COLO668 (cell line): ENCODE measurements around the gene PTPRZ1.

Source experiments
- DNase-seq: peaks from one replicate; lab custom pipeline; 2025; ENCODE audit not compliant: unreplicated experiment; lab: John Stamatoyannopoulos, UW

The PTPRZ1 gene

DNA sequence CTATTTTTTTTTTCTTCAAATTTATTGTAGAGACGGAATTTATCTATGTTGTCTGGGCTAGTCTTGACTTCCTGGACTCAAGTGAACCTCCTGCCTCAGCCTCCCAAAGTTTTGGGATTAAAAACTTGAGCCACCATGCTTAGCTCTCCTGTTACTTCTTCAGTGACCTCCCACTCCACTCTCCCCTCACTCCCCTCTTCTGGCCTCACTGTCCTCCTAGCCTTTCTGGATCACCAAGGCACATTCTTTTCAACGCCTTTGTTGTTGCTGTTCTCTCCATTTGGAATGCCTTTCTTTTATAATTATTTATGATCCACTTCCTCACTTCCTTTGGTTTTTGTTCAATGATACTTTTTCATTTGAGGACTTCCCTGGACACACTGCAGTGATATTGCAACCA lies 17.9 kb downstream of the PTPRZ1 start:
- no peak for DNase-seq

DNA sequence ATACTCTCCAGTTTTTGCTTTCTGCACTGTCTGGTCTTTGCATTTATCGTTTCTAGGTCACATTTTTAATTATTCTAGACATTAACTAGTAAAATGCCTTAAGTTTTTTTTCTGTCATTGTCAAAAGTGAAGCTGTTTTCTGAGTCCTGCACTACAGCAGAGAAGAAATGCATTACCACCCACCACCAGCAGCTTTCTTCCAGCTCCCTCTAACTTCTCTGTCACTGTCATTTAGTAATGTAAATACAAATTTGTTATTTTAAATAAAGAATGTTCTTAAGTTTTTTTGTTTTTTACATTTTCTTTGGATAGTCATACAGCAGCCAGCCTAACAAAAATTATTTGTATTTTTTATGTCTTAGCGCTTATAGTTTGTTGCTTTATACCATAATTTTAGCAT lies 18.8 kb downstream of the PTPRZ1 start:
- no peak for DNase-seq

DNA sequence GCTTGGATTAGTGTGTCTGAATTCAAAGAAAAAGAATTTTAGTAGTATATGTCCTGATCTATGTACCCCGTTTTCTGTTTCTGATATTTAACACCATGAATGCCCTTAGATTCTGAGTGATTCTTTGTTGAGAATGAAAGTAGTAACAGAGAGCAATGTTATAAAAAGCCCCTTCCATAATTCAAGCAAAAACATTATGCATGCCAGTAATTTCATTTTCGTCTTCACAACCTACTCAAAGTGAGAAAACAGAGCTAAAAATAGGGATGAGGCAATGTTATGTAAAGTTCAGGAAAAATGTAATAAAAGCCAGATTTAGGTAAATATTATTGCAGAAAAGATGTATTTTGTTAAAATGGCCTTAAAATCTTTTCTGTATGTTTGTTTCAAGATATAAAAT lies 28.1 kb downstream of the PTPRZ1 start:
- DNase-seq: no peak

DNA sequence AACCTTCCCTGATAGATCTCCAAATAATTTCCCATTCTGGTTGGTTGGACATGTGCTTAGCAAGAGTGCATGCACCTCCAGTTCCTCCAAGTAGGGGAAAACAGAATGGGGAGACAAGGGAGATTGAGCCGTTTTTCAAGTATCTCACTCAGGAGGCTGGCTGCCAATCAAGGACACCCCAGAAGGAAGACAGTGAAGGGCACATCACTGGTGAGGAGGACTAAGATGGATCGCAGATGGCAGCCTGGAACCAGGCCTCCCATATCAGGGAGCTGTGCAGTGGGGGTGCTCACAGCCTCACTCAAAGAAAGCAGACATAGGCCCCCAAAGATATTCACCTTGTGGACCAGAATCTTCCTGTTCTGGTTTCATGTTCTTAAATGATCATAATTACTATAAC lies 31.2 kb downstream of the PTPRZ1 start:
- DNase-seq: no peak

DNA sequence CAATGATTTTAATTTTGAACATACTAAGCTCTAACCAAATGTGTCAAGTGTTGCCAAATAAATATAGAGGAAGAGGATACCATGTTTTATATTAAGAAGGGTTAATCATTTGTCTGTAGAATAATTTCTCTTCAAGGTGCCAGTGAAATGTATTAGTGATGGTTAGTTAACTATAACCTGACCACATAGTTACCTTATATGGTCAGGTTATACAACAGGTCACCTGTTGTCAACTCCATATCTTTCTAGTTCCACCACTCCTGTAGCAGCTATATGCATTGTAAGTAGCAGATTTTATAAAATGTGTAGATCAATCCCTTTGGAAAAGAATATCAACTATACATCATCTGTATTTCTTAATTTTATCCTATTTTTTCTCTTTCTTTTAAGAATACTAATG lies 35.1 kb downstream of the PTPRZ1 start:
- no peak for DNase-seq

DNA sequence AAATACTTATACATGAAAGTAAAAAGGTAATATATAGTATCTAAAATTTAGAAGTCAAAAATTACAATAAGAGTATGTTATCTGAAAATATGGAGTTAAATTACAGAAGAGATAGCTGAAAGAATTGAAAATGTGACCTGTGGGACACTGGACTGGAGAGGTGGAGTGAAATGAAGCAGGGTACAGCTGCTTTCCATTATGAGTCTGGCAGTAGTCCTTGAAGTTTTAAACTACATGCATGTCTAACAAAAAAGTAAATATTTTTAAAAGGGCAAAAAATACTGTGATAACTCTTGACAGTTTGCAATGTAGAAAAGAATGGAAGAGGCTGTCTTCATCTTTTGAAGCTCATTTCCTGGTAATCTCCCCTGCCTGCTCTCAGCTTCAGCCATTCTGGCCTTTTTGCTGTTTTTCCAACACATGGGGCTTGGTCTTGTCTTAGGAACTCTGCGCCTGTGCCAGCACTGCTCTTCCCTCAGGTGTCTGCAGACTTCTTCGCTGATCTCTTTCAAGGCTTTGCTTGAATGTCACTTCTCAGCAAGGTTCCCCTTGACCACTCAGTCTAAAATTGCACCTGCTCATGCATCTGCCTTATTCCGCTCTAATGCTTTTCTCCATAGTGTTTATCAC lies 36.9 kb downstream of the PTPRZ1 start:
- DNase-seq: no peak

DNA sequence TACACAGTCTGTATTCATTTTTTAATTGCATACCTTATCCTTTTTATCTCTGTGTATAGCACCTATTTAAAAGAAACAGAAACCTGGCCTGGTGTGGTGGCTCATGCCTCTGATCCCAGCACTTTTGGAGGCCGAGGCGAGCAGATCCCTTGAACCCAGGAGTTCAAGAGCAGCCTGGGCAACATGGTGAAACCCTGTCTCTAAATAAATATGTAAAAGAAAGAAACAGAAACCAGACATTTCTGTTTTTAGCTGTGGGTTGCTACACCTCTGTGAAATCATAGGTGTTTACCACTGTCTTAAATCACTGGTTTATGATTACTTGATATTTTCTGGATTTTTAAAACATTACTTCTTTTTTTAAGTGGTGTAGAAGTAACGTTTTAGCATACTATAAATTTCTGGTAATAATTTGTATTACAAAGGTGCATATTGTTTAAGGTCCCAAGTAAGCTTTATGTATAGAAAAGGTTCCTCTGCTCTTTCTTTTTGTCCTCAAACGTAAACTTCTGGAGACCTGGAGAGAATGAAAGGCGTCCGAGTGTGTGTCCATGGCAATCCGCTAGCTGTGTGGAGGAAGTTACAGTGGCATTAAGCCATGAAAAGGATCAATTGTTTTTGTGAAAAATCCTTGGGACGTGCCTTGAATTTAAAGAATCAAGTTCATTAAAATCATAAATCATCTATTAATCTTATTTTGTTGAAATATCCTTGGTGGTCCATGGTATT lies 41.1 kb downstream of the PTPRZ1 start:
- no peak for DNase-seq

DNA sequence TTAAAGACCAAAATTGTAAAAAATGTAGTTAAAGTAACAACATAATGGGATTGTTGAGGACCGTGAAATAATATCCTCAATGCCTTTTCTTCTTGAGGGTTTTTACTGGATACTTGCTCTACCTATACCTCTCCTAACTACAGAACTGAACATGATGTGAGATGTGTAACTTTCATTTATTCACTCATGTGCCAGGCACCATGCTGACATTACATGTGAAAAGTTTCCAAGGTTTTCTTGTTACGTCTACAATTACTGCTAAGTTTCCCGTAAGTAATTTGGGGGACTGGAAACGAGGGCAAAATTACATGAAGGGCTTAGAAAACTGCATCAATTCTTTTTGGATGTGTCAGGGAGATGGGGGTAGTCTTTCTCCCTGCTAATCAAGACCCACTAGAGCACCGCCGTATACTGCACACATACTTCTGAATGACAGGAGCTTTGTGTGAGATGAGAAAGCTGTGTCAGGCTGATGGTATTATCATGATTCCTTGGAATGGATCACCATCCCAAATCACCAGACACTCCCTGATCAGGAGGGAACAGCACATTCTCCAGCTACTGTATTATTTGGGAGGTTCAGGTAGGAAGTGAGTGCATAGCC lies 41.8 kb downstream of the PTPRZ1 start:
- no peak for DNase-seq

DNA sequence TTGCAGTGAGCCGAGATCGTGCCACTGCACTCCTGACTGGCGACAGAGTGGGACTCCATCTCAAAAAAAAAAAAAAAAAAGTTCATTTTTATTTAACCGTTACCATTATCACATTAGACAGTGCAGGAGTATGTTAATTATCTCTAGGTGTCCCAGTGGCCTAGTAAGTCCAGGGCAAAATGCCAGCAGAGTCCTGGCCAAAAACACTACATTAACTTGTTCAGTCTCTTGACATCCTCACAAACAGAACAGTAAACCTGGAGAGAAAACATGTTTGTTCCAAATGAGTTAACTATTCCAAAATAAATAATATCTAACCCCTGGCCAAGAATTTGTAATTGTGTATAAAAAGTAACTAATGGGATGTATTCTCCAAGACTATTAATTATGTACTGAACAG lies 43.2 kb downstream of the PTPRZ1 start:
- no peak for DNase-seq

DNA sequence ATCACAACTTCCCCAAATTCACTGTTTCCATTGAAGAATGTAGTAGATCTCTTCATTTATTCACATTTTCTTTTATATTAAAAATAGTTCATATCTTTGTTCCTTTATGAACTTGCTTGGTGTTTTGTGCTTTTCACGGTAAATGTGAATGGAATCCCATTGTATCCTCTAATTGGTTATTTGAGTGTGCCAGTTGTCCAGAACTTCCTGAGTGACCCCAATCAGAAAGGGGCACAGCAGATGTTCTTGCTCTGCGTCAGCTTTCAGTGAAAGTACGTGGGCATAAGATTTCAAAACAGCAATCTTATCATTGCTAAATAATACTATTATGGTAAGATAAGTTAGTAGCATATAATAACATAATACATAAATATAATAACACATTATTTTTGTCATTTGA lies 47.0 kb downstream of the PTPRZ1 start:
- no peak for DNase-seq

DNA sequence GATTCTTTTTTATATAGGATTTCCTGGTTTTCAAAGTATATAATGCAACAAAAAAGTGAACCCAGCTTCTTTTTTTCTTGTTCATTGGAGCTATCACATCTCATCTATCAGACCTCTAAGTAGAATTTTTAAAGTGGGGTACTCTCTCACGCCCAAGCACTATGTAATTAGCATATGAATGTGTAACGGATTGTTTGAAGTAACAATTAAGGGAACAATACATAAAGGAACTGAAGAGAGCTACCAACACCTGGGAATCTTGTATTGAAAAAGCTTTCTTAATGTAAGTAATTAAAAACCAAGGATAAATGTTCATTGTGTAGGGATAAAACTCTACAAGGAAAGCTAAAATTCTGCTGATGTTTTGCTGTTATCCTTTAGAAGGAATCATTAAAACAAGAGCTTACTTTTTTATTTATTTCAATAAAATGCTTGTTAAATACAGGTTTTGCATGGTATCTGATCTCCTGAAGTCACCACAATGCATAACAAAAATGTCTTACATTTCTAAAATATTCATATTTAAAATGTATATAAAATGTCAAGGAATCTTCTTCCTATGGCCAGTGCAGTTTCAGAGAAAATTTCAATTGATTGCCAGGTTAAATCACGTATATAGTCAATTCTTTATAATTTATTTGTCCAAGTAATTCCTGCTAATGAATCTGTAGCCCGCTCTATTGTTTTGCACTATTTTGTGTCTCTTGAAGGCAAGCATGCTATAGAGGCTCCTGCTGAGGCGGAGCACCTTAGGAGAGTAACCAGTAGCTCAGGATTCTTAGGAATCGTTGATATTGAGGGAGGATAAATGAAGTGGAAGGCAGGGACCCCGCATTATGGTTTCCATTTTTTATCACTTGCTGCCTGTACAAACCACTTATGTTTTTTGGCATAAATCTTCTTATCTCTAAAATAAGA lies 51.6 kb downstream of the PTPRZ1 start:
- no peak for DNase-seq

DNA sequence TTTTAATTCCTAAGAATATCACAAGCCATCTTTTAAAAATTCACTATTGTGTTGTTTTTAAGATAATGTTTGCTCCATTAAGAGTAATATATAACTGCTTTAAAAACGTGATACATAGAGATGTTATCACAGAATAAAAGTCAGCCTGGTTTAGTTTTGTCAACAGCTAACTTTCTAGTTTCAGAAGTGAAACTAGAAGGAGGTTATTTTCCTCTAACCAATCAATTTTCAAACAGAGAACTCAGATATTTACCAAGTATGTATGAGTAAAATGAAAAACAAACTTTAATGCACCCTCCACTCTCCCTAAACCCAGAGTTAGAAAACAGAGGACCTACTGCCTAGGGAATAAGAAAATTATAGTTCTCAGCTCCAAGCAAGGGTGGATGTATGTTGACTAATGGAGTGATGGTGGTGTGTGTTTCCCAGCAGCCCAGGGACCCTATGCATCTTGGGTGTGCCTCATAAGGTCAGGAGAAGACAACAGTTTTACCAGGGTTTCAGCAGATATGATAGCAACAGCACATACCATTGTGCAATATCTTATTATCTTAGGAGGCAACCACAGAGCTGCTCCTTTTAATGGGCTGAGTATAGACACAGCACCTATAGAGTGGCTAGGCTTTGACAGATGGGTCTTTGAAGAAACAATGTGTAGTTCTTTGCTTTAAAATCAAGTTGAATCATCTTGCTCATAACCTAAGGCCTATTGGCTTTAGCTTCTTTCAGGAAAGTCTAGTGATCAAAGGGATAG lies 58.4 kb downstream of the PTPRZ1 start:
- DNase-seq: no peak

DNA sequence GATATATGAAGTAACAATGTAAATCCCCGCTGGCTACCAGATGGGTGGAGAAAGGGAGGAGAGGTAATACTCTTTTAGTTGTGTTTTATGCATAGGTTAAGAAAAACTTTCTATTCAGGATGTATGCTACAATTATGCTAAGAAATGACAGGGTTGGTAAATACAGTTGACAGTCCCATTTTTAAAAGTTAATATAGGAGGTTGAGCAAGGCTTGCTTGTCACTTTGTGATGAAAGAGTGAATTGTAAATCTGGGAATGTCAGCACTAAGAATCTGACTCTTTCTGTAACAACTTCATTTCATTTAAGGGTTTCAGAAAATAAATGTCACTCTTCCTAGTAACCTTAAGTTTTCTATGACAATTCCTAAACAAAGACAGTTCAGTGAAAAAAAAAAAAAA lies 59.8 kb downstream of the PTPRZ1 start:
- no peak for DNase-seq

DNA sequence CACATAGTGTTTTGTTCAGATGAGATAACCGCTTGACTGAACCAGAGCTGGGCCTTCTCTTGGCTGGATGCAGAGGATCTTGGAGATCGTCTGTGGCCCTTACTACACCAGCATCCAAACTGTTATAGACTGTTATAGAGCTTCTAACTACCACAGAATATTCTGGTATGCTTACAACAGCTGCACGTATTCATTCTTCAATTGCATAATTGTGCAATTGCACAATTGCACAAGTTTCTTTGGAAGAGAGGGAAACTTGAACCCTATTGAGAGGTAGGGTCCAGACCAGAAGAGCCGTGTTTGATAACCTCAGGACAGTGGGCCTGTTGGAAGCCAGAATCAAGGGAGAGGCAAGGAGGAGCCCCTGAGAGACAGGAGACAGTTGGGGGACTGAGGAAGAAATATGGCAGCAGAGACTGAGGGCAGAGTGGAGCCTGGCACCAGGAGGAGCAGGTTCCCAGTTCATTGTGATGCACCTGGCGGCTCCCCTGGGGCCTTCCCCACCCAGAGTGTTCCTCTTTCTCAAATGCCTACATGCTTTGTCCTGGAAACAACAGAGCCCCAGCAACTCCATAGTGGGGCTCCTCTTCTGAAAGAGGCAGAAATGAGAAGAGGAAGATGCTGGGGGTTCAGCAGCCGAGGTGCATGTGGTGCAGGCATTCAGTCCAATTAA lies 64.1 kb downstream of the PTPRZ1 start:
- no peak for DNase-seq

DNA sequence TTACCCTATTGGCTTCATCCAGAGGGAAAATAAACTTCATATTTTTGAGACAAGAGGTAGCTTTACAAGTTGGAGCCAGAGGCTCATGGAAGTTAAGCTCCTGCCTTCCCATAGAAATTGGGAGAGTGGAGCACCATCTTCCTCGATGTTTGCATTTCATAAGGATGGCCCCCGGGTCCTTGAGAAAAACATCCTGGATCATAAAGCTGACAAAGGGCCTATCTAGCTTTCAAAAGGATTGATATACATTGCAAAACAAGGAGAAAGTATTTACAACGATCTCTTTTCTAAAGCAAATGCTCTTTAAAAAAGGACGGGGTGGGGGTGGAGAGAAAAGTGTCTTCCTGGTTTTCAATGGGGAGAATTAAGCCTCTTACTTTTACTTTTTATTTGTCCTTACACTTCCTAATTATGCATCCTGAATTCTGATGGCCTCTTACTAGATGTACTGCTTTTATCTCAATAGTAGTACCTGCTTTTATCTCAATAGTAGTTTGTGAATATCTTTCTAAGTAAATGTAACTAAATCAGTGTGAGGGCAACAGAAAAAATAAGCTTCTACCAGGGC lies 65.6 kb downstream of the PTPRZ1 start:
- no peak for DNase-seq

DNA sequence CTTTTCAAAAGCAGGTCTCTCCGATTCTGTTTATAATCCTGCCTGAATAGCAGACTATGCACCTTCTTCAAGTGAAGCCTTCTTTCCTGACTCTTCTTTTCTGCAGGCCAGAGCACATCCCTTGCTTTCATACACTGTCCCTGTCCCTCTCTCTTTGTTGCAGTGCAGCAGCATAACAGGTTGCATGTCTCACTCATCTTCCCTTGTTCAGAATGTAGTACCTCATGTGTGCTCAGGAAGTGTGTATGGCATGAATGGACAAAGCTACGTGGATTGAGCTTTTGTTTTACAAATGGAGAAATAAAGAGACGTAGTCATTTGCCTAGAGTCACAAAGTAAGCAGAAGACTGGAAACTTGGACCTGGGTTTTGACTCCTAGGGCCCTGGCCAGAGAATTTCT lies 68.0 kb downstream of the PTPRZ1 start:
- no peak for DNase-seq

DNA sequence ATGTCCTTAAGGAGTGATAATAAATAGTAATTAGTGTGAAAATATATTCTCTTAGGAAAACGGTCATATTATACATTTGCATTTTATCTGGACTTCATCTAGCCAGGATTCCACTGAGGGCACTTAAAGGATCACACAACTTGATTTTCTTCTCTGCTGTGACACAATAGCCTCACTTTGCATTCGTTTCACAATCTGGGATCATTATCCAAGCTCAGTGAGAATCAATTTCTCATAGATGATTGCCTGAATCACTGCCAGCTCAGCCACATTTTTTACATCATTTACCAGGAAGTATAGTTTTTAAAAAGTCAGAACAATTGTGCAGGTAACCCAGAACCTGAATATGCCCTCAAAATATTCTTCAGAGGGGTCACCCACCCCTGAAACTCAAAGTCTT lies 68.9 kb downstream of the PTPRZ1 start:
- no peak for DNase-seq

DNA sequence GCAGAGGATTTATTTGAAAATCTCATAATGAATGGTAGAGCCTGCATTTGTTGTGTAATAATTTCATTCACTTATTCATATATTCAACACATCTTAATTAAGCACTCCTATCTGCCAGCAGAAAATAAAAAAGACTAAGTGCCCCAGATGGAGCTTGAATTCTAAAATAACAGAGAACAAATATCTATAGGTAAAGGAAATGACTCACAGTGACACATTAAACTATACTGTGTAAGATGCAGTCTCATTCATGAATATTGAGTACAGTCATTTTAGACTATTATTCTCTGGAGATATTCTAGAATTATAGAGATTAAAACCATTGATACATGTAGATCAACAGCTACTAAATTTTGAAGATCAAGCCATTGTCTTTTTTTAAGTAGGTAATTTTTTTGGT lies 72.1 kb downstream of the PTPRZ1 start:
- DNase-seq: no peak

DNA sequence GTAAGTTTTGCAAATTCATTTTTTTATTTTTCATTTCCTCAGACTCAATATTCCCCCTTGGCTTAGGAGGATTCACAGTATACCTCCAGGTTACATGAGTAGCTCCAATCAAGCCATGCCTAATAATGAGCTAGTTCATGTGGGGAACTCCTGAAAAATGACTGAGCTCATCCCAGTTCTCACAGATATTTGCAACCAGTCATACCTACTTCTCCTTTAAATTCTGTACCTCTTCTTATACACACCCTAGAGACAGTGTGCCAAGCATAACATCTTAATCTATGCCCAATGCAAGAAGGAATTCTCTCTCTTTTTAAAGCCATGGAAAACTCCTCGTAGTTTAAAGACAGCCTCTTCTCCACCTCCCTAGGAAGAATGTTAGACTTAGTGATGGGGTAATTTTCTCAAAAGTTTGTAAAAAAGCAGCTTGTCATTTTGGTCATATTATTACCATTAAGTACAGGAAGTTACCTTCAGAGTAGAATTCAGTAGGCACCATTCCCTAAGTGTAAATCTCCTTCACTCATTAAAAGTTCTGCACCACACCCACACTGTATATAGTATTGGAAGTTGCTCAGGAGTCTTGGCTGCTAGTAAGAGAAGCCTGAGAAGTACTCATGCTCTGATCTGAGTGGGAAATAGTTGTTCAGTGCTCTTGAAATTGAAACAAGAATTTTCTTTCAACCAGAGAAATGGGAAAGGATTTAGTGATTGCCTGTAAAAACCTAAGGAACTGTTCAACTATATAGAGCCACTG lies 72.7 kb downstream of the PTPRZ1 start:
- DNase-seq: no peak
